Measurements from ENCODE around the gene GARNL3. TPM values are rescaled to one million over a fixed set of nuclear protein-coding genes. Genes with fewer than 3 reads are reported as not detected.

The GARNL3 gene
- total and polyA plus RNA-seq, 2 donors (not counting 3 experiments of a cell fraction or from before 2014, with no cell fraction given), result 1.4 to 8.3 TPM

GRCh38 chr9:127386249-127386648 lies 121.7 kb downstream of the GARNL3 start:
- dilution Hi-C loops (cut with MboI; ENCODE audit: extremely low pct_ligation_motif_present, low sequenced_read_pairs), result no loop called here
- Histone ChIP-seq H4K20me1 (replicated peaks; ENCODE audit: control insufficient read depth, extremely low read depth, insufficient read depth, low read length) (no peaks in the 10 kb centered on the region), H3K9me3 (replicated peaks; ENCODE audit: control insufficient read depth, insufficient read depth, low read length) (no peaks in the 10 kb centered on the region), H3K4me1 (ENCODE audit: control insufficient read depth, extremely low read depth, insufficient read depth, low read length) (no peaks in the 10 kb centered on the region), H3K27me3 (ENCODE audit: control insufficient read depth in 2 of 2, insufficient read depth in 2 of 2, low read length in 2 of 2) (peaks cover 0 to 5% of the 10 kb centered on the region in 2 experiments), H3K9me1 (replicated peaks; ENCODE audit: control insufficient read depth, extremely low read depth, insufficient read depth, low read length) (no peaks in the 10 kb centered on the region), H2AFZ (ENCODE audit: low read depth, low read length) (no peak overlapping the region), H3K27ac (ENCODE audit: insufficient read depth, low read depth, low read length) (no peak overlapping the region), H3K9ac (replicated peaks; ENCODE audit: extremely low read depth, insufficient read depth, low read length) (no peak overlapping the region), H3K79me2 (ENCODE audit: control insufficient read depth, insufficient read depth, low read length) (no peaks in the 10 kb centered on the region), H3K4me3 (replicated peaks in 1 of 3; ENCODE audit: insufficient read depth in 1 of 3, low read depth in 1 of 3, low read length in 3 of 3) (no peak overlapping the region), H3K36me3 (ENCODE audit: control insufficient read depth in 2 of 2, extremely low read depth in 1 of 2, insufficient read depth in 2 of 2, low read length in 2 of 2) (no peaks in the 10 kb centered on the region), H3K4me2 (ENCODE audit: insufficient read depth, low read length) (no peak overlapping the region)
- ChIA-PET CTCF (no interaction called here), POLR2A (no interaction called here)
- no TSS peak for BruUV-seq (replicated peaks)
- no peak for DNase-seq (ENCODE audit: low read depth, low spot score)
- no peak for TF ChIP-seq POLR2A (IDR thresholded peaks at IDR 0.05; ENCODE audit: low read depth, low read length)
- no peak for TF ChIP-seq JUN (IDR thresholded peaks at IDR 0.05; ENCODE audit: borderline replicate concordance, insufficient read depth, insufficient read length, low read depth)
- TF ChIP-seq FOS (IDR thresholded peaks at IDR 0.05; ENCODE audit: borderline replicate concordance, insufficient read depth, low read length), result no peak
- TF ChIP-seq CTCF (IDR thresholded peaks at IDR 0.05; ENCODE audit: extremely low read depth in 1 of 2, insufficient read depth in 1 of 2, low read depth in 1 of 2, low read length in 2 of 2), result no peak
- no peak for TF ChIP-seq MYC (IDR thresholded peaks at IDR 0.05; ENCODE audit: low read depth, low read length)
- TF ChIP-seq, protein P1, sequence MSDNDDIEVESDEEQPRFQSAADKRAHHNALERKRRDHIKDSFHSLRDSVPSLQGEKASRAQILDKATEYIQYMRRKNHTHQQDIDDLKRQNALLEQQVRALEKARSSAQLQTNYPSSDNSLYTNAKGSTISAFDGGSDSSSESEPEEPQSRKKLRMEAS (IDR thresholded peaks at IDR 0.05; ENCODE audit: insufficient read depth, insufficient read length), result no peak
- no peak for TF ChIP-seq POLR2AphosphoS5 (IDR thresholded peaks at IDR 0.05; ENCODE audit: insufficient read depth, low read depth, low read length)
- TF ChIP-seq GATA2 (IDR thresholded peaks at IDR 0.05; ENCODE audit: insufficient read depth, insufficient read length, low read depth, low read length), result no peak
- TF ChIP-seq EZH2 (IDR thresholded peaks at IDR 0.05; ENCODE audit: borderline replicate concordance, low read depth, low read length, severe bottlenecking), result no peak
- intact Hi-C loops (cut with micrococcal nuclease), result no loop called here
- no peak for FAIRE-seq
